Stimulated activated CD8-positive, alpha-beta memory T cell treated with anti-CD3 and anti-CD28 coated beads, Interleukin-2, amount 100 ng/mL, for 48 hours (primary cell): Measurements from ENCODE around the gene DHX8.

Source experiments
- DNase-seq, 2 donors: peaks; one replicate each; pipeline ENCODE4 v3.0.0-alpha.2; 2020; ENCODE audit warnings: low read depth in 2 of 2

The DHX8 gene

DNA sequence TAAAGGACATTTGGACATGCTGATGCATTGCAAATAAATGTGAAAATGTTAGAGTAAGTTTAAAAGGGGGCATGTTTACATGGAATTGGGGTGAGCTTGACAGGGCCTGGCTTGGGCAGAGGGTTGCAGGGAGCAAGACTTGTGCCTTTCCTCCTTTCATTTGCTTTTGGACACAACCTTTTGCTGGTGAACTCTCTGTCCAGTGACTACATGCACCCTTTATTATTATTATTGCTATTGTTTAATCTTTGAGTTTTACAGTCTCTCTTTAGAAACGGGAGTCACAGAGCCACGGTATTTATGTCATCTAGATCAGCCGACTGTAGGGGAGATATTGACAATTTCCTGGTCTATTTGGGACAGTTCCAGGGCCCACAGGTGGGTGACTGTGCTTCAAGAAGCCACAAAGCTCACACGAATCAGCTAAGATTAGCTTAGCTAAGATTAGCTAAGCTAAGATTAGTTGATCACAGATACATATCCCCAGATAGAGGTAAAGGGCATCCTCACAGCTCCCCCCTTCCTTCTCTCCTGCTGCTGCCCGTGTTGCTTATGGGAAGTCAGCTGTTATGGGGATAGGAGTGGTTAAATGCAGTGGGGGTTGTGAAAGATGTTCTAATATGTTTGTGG lies 91.2 kb downstream of the DHX8 start:
- no peak for DNase-seq
